ENCODE data around the gene COLEC12.

The COLEC12 gene

GRCh38 chr18:448116-448790 is 52.2 kb downstream of the COLEC12 start:
- TF ChIP-seq EZH2phosphoT487 (IDR thresholded peaks at IDR 0.05; ENCODE audit: low read depth) (no peak), CTCF (IDR thresholded peaks at IDR 0.05; ENCODE audit: low read depth, low read length) (no peak)
- no peaks in the 10 kb centered on the region for H4K20me1 ChIP-seq (ENCODE audit: insufficient read depth, low read length)
- H3K4me2 ChIP-seq (ENCODE audit: low read length), result no peak overlapping the region
- no peak overlapping the region for H3K9ac ChIP-seq (ENCODE audit: low read length)
- H3K79me2 ChIP-seq (ENCODE audit: low read length), result no peaks in the 10 kb centered on the region
- H3K36me3 ChIP-seq (replicated peaks; ENCODE audit: low read depth, low read length), result no peaks in the 10 kb centered on the region
- H3K27me3 ChIP-seq (ENCODE audit: low read depth, low read length), result peaks cover 36% of the 10 kb centered on the region
- H3K4me3 ChIP-seq (ENCODE audit: low read length), result no peak overlapping the region
- no peak overlapping the region for H3K27ac ChIP-seq (ENCODE audit: low read length)
- peaks cover 8% of the 10 kb centered on the region for H3K4me1 ChIP-seq (ENCODE audit: low read length)
- no peaks in the 10 kb centered on the region for H3K9me3 ChIP-seq (ENCODE audit: insufficient read depth, low read length)
- H2AFZ ChIP-seq (ENCODE audit: low read depth, low read length), result no peak overlapping the region

GRCh38 chr18:446941-447560 is 53.5 kb downstream of the COLEC12 start:
- H3K9me3 ChIP-seq (ENCODE audit: insufficient read depth, low read length), result no peaks in the 10 kb centered on the region
- no peaks in the 10 kb centered on the region for H3K4me1 ChIP-seq (ENCODE audit: low read length)
- H3K36me3 ChIP-seq (replicated peaks; ENCODE audit: low read depth, low read length), result no peaks in the 10 kb centered on the region
- H3K4me2 ChIP-seq (ENCODE audit: low read length), result no peak overlapping the region
- no peak overlapping the region for H3K9ac ChIP-seq (ENCODE audit: low read length)
- no peak for TF ChIP-seq CTCF (IDR thresholded peaks at IDR 0.05; ENCODE audit: low read depth, low read length)
- TF ChIP-seq EZH2phosphoT487 (IDR thresholded peaks at IDR 0.05; ENCODE audit: low read depth), result no peak
- H3K27me3 ChIP-seq (ENCODE audit: low read depth, low read length), result peaks cover 24% of the 10 kb centered on the region
- H2AFZ ChIP-seq (ENCODE audit: low read depth, low read length), result no peak overlapping the region
- no peak overlapping the region for H3K4me3 ChIP-seq (ENCODE audit: low read length)
- no peak overlapping the region for H3K27ac ChIP-seq (ENCODE audit: low read length)
- no peaks in the 10 kb centered on the region for H3K79me2 ChIP-seq (ENCODE audit: low read length)
- H4K20me1 ChIP-seq (ENCODE audit: insufficient read depth, low read length), result no peaks in the 10 kb centered on the region

- no peak overlapping the region for H2AFZ ChIP-seq (ENCODE audit: low read depth, low read length)
- TF ChIP-seq CTCF (IDR thresholded peaks at IDR 0.05; ENCODE audit: low read depth, low read length), result no peak
- no peak for TF ChIP-seq EZH2phosphoT487 (IDR thresholded peaks at IDR 0.05; ENCODE audit: low read depth)
- H3K79me2 ChIP-seq (ENCODE audit: low read length), result no peaks in the 10 kb centered on the region
- H3K4me1 ChIP-seq (ENCODE audit: low read length), result no peaks in the 10 kb centered on the region
- H4K20me1 ChIP-seq (ENCODE audit: insufficient read depth, low read length), result no peaks in the 10 kb centered on the region
- H3K36me3 ChIP-seq (replicated peaks; ENCODE audit: low read depth, low read length), result no peaks in the 10 kb centered on the region
- no peak overlapping the region for H3K9ac ChIP-seq (ENCODE audit: low read length)
- H3K4me3 ChIP-seq (ENCODE audit: low read length), result no peak overlapping the region
- peaks cover 18% of the 10 kb centered on the region for H3K27me3 ChIP-seq (ENCODE audit: low read depth, low read length)
- no peak overlapping the region for H3K4me2 ChIP-seq (ENCODE audit: low read length)
- H3K9me3 ChIP-seq (ENCODE audit: insufficient read depth, low read length), result no peaks in the 10 kb centered on the region
- no peak overlapping the region for H3K27ac ChIP-seq (ENCODE audit: low read length)
Measured at GRCh38 chr18:445055-445454, 55.4 kb downstream of the COLEC12 start.

- TF ChIP-seq CTCF (IDR thresholded peaks at IDR 0.05; ENCODE audit: low read depth, low read length), result no peak
- no peak for TF ChIP-seq EZH2phosphoT487 (IDR thresholded peaks at IDR 0.05; ENCODE audit: low read depth)
- no peak overlapping the region for H2AFZ ChIP-seq (ENCODE audit: low read depth, low read length)
- no peak overlapping the region for H3K4me2 ChIP-seq (ENCODE audit: low read length)
- H3K27ac ChIP-seq (ENCODE audit: low read length), result no peak overlapping the region
- H3K9me3 ChIP-seq (ENCODE audit: insufficient read depth, low read length), result no peaks in the 10 kb centered on the region
- no peaks in the 10 kb centered on the region for H3K27me3 ChIP-seq (ENCODE audit: low read depth, low read length)
- H3K4me3 ChIP-seq (ENCODE audit: low read length), result no peak overlapping the region
- H3K9ac ChIP-seq (ENCODE audit: low read length), result no peak overlapping the region
- peaks cover 6% of the 10 kb centered on the region for H3K4me1 ChIP-seq (ENCODE audit: low read length)
- H4K20me1 ChIP-seq (ENCODE audit: insufficient read depth, low read length), result no peaks in the 10 kb centered on the region
- H3K36me3 ChIP-seq (replicated peaks; ENCODE audit: low read depth, low read length), result no peaks in the 10 kb centered on the region
- H3K79me2 ChIP-seq (ENCODE audit: low read length), result no peaks in the 10 kb centered on the region
Measured at GRCh38 chr18:438571-438970, 61.9 kb downstream of the COLEC12 start.

Measured in OCI-LY3 (cell line).